Erythroblast (primary cell): ENCODE measurements around the gene MAST4.

Experiments used
- GATA1 ChIP-seq: IDR thresholded peaks from 2 replicates; pipeline ENCODE4 v1.6.1; 2011; ENCODE audit warnings: low read depth, mild to moderate bottlenecking, control low read depth, low read length, moderate library complexity
- POLR2A ChIP-seq: IDR thresholded peaks from 2 replicates; pipeline ENCODE4 v1.6.1; 2011; ENCODE audit warnings: mild to moderate bottlenecking, low read length

- no peak for TF ChIP-seq POLR2A
- no peak for TF ChIP-seq GATA1
These were observed 47.9 kb downstream of the MAST4 start for GRCh38 chr5:66644111-66644510.
